GM23338 (cell line): ENCODE measurements around the gene STEAP1. TPM values are rescaled to one million over a fixed set of nuclear protein-coding genes. Genes with fewer than 3 reads are reported as not detected.

ENCODE experiments used
- ATAC-seq: fragments of 200-7000 bp; cut with Tn5 transposase; 3 replicates; pipeline ENCODE4 v1.9.1; 2020
- DNase-seq: peaks from one replicate; pipeline ENCODE4 v3.0.0-alpha.2; 2015; ENCODE audit warnings: low spot score
- H2AFZ ChIP-seq: fragments of 200-600 bp; sonication (generic); 2 replicates; pipeline ENCODE4 v1.8.0; 2016; ENCODE audit warnings: antibody characterized with exemption, mild to moderate bottlenecking, moderate library complexity
- H3F3A ChIP-seq: fragments of 200-600 bp; sonication (generic); replicated peaks from 2 replicates; pipeline ENCODE4 v1.8.0; 2017; ENCODE audit warnings: antibody characterized with exemption, mixed run types, low read depth
- H3K27ac ChIP-seq: fragments of 200-600 bp; sonication (generic); 2 replicates; pipeline ENCODE4 v1.6.1; 2016; ENCODE audit warnings: low read depth
- H3K27me3 ChIP-seq: fragments of 200-600 bp; sonication (generic); 2 replicates; pipeline ENCODE4 v1.8.0; 2016; ENCODE audit warnings: mild to moderate bottlenecking, mixed run types, moderate library complexity; ENCODE audit not compliant: insufficient read depth
- H3K36me3 ChIP-seq: fragments of 200-600 bp; sonication (generic); 2 replicates; pipeline ENCODE4 v1.8.0; 2016; ENCODE audit warnings: mild to moderate bottlenecking; ENCODE audit not compliant: insufficient read depth
- H3K4me1 ChIP-seq: fragments of 200-600 bp; sonication (generic); 2 replicates; pipeline ENCODE4 v1.8.0; 2016; ENCODE audit warnings: mild to moderate bottlenecking, moderate library complexity; ENCODE audit not compliant: insufficient read depth
- H3K4me2 ChIP-seq: fragments of 200-600 bp; sonication (generic); 2 replicates; pipeline ENCODE4 v1.7.1; 2017; ENCODE audit warnings: mixed run types
- H3K4me3 ChIP-seq: fragments of 200-600 bp; sonication (generic); 2 replicates; pipeline ENCODE4 v1.6.1; 2016; ENCODE audit warnings: mixed run types
- H3K79me2 ChIP-seq: fragments of 200-600 bp; sonication (generic); replicated peaks from 2 replicates; pipeline ENCODE4 v1.8.0; 2017; ENCODE audit warnings: mild to moderate bottlenecking; ENCODE audit not compliant: insufficient read depth
- H3K9me2 ChIP-seq: fragments of 200-600 bp; sonication (generic); 2 replicates; pipeline ENCODE4 v1.8.0; 2017; ENCODE audit not compliant: insufficient read depth
- H4K20me1 ChIP-seq: fragments of 200-600 bp; sonication (generic); replicated peaks from 2 replicates; pipeline ENCODE4 v1.8.0; 2017; ENCODE audit warnings: mild to moderate bottlenecking; ENCODE audit not compliant: insufficient read depth
- H3K27ac Mint-ChIP-seq: 2 replicates; pipeline ENCODE4 v1.8.0; 2020; ENCODE audit warnings: inconsistent platforms, mild to moderate bottlenecking, moderate library complexity, mixed read lengths
- H3K27me3 Mint-ChIP-seq: 3 replicates; pipeline ENCODE4 v1.8.0; 2022; ENCODE audit warnings: low read depth, mild to moderate bottlenecking, moderate library complexity, mixed read lengths, inconsistent platforms; ENCODE audit not compliant: insufficient read depth, poor library complexity
- H3K36me3 Mint-ChIP-seq: 3 replicates; pipeline ENCODE4 v1.8.0; 2021; ENCODE audit warnings: low read depth, mild to moderate bottlenecking, inconsistent platforms, moderate library complexity, mixed read lengths
- H3K4me1 Mint-ChIP-seq: 3 replicates; pipeline ENCODE4 v1.8.0; 2020; ENCODE audit warnings: mild to moderate bottlenecking, inconsistent platforms, mixed read lengths
- H3K4me3 Mint-ChIP-seq: 3 replicates; pipeline ENCODE4 v1.8.0; 2021; ENCODE audit warnings: moderate library complexity, mild to moderate bottlenecking, inconsistent platforms, mixed read lengths
- H3K9me3 Mint-ChIP-seq: 3 replicates; pipeline ENCODE4 v1.8.0; 2020; ENCODE audit warnings: moderate library complexity, mild to moderate bottlenecking, inconsistent platforms, mixed read lengths
- CREB1 ChIP-seq: fragments of 250-450 bp; sonication (Bioruptor Pico); IDR thresholded peaks from 2 replicates; pipeline ENCODE4 v1.5.0; 2020; ENCODE audit warnings: low read depth, mild to moderate bottlenecking, moderate library complexity
- ETS1 ChIP-seq: IDR thresholded peaks from 2 replicates; pipeline ENCODE4 v1.6.1; 2016; ENCODE audit warnings: antibody characterized with exemption
- NANOG ChIP-seq: IDR thresholded peaks from 2 replicates; pipeline ENCODE4 v1.6.1; 2016; ENCODE audit warnings: antibody characterized with exemption, borderline replicate concordance
- ZNF114 ChIP-seq: fragments of 250-450 bp; sonication (Bioruptor Pico); IDR thresholded peaks from 2 replicates; pipeline ENCODE4 v1.5.0; 2020; ENCODE audit warnings: mild to moderate bottlenecking, moderate library complexity
- ZNF462 ChIP-seq: fragments of 250-450 bp; sonication (Bioruptor Pico); IDR thresholded peaks from 2 replicates; pipeline ENCODE4 v1.5.0; 2020; ENCODE audit warnings: mild to moderate bottlenecking, moderate library complexity
- polyA plus RNA-seq: library from polyadenylated mRNA; unstranded; fragments of >200 nt; fragmentation: Nextera tagmentation; extraction: Ambion mirVana; gene quantifications from 2 replicates; pipeline ENCODE4 v1.2.1, GENCODE V29; 2016
- total RNA-seq: library from RNA; depleted of rRNA; stranded (reverse); fragments of >200 nt; shearing (Covaris generic); gene quantifications from 2 replicates; pipeline ENCODE4 v1.2.3, GENCODE V29; 2014

Gene STEAP1
- total and polyA plus RNA-seq, 2 experiments from 2014 or later, result 14.7 to 14.9 TPM

DNA sequence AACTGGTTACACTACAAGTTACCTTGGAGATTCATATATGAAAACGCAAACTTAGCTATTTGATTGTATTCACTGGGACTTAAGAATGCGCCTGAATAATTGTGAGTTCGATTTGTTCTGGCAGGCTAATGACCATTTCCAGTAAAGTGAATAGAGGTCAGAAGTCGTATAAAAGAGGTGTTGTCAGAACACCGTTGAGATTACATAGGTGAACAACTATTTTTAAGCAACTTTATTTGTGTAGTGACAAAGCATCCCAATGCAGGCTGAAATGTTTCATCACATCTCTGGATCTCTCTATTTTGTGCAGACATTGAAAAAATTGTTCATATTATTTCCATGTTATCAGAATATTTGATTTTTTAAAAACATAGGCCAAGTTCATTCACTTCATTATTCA is 9.3 kb downstream of the STEAP1 start (continued):
- TF ChIP-seq ZNF462 (CRISPR knock-in tag) (no peak), CREB1 (CRISPR knock-in tag) (no peak)

GRCh38 chr7:90165724-90166123 is 11.5 kb downstream of the STEAP1 start:
- Mint-ChIP-seq H3K36me3 (0 out of 3 replicates have a peak, but pooled peaks cover 3% of the 10 kb centered on the region), H3K4me3 (no peak overlapping the region), H3K4me1 (no peaks in the 10 kb centered on the region)

More at GRCh38 chr7:90165724-90166123, 11.5 kb downstream of the STEAP1 start:
- Histone ChIP-seq H3K36me3 (peaks cover 5% of the 10 kb centered on the region; the same call in 1 of the 2 replicates), H3K4me1 (no peaks in the 10 kb centered on the region), H3F3A (no peaks in the 10 kb centered on the region), H3K9me2 (no peaks in the 10 kb centered on the region), H3K27ac (no peak overlapping the region), H2AFZ (no peak overlapping the region), H3K27me3 (no peaks in the 10 kb centered on the region), H3K4me3 (no peak overlapping the region), H4K20me1 (no peaks in the 10 kb centered on the region), H3K79me2 (no peaks in the 10 kb centered on the region), H3K4me2 (no peak overlapping the region)
- Mint-ChIP-seq H3K9me3 (peaks cover 5% of the 10 kb centered on the region; the same call in 1 of the 3 replicates), H3K27me3 (no peaks in the 10 kb centered on the region), H3K27ac (no peak overlapping the region)
- TF ChIP-seq ETS1 (no peak), ZNF114 (CRISPR knock-in tag) (no peak), CREB1 (CRISPR knock-in tag) (no peak), NANOG (no peak)
- ATAC-seq, result no peak
- DNase-seq, result no peak
